Esophagus squamous epithelium (tissue), 5 donors: ENCODE data around the gene LTBP2. TPM values are rescaled to one million over a fixed set of nuclear protein-coding genes. Genes with fewer than 3 reads are reported as not detected.

ENCODE experiments used
- DNase-seq: peaks from one replicate; lab custom pipeline; 2025; lab: John Stamatoyannopoulos, UW
- H3K27ac ChIP-seq, 4 donors: fragments of 200-600 bp; sonication (generic); one replicate each; pipeline ENCODE4 v1.5.1; 2016 to 2019; ENCODE audit warnings: mild to moderate bottlenecking in 1 of 4
- H3K27me3 ChIP-seq, 4 donors: fragments of 200-600 bp; sonication (generic); 1 replicate in 3 of 4; 2 replicates in 1 of 4; pipeline versions ENCODE4 v1.5.1 to v1.6.0; 2017 to 2021; ENCODE audit warnings: antibody characterized with exemption in 1 of 4
- H3K36me3 ChIP-seq, 3 donors: fragments of 200-600 bp; sonication (generic); one replicate each; pipeline ENCODE4 v1.5.1; 2016 to 2019
- H3K4me1 ChIP-seq, 3 donors: fragments of 200-600 bp; sonication (generic); one replicate each; pipeline ENCODE4 v1.5.1; 2017 to 2019
- H3K4me3 ChIP-seq, 4 donors: fragments of 200-600 bp; sonication (generic); 1 replicate in 3 of 4; 2 replicates in 1 of 4; pipeline ENCODE4 v1.5.1; 2016 to 2019; ENCODE audit warnings: mild to moderate bottlenecking in 2 of 4, moderate library complexity in 1 of 4
- H3K9me3 ChIP-seq, 3 donors: fragments of 200-600 bp; sonication (generic); one replicate each; pipeline ENCODE4 v1.5.1; 2016 to 2019
- POLR2A ChIP-seq, 4 donors: fragments of 450-650 bp; IDR thresholded peaks; one replicate each; pipeline ENCODE4 v1.6.1; 2017; ENCODE audit warnings: antibody characterized with exemption in 4 of 4, mild to moderate bottlenecking in 4 of 4, moderate library complexity in 3 of 4
- WGBS, 2 donors: methylation state at CpG; one replicate each; pipeline ENCODE4 v1.1.5; 2018; 5-methylcytosine and 5-hydroxymethylcytosine counted together
- intact Hi-C: fragments of 100-400 bp; cut with DNase I; formaldehyde crosslinking; loops from one replicate; pipeline ENCODE4 v1.15.0; 2022
- total RNA-seq, 4 donors: library from RNA; depleted of rRNA; stranded (reverse); fragments of >200 nt; gene quantifications; one replicate each; pipeline ENCODE4 v1.1.0, GENCODE V29; 2016
- TF ChIP-seq, protein P1 (sequence below), 6 experiments: fragments of 450-650 bp in 4 of 6; fragments of 200-600 bp in 2 of 6; sonication (generic) in 2 of 6; IDR thresholded peaks; one replicate each; pipeline ENCODE4 v1.5.1; 2016 to 2019; ENCODE audit warnings: antibody characterized with exemption in 6 of 6, mild to moderate bottlenecking in 4 of 6, moderate library complexity in 4 of 6
- donor health status: DM: yes; HTN: yes; CAD: no.

Gene LTBP2
- total RNA-seq, 4 donors from 2014 or later: 10.3 to 41.6 (median 17.0) TPM

DNA sequence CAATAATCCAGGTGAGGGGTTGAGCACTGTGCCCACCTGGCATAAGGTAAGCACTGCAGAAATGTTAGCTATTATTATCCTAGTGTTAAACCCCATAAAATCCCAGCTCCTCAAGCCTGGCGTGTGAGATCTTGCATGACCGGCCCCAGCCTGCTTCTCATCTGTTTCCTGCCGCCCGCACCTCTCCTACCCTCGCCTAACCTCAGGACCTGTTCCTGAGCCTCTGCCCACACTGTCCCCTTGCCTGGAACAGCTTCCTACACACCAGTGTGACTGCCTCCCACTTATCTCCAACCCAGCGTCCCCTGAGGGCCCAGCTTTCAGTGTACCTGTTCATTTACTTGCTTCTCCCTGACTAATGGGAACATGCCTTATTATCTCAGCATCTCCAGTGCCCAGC, 93.8 kb downstream of the LTBP2 start:
- no peak overlapping the region for H3K4me3 ChIP-seq
- peaks cover 0 to 59% (median 0%) of the 10 kb centered on the region in 3 donors for H3K36me3 ChIP-seq
- no peak for DNase-seq
- TF ChIP-seq POLR2A (IDR thresholded peaks at IDR 0.05): no peak
- TF ChIP-seq, protein P1, sequence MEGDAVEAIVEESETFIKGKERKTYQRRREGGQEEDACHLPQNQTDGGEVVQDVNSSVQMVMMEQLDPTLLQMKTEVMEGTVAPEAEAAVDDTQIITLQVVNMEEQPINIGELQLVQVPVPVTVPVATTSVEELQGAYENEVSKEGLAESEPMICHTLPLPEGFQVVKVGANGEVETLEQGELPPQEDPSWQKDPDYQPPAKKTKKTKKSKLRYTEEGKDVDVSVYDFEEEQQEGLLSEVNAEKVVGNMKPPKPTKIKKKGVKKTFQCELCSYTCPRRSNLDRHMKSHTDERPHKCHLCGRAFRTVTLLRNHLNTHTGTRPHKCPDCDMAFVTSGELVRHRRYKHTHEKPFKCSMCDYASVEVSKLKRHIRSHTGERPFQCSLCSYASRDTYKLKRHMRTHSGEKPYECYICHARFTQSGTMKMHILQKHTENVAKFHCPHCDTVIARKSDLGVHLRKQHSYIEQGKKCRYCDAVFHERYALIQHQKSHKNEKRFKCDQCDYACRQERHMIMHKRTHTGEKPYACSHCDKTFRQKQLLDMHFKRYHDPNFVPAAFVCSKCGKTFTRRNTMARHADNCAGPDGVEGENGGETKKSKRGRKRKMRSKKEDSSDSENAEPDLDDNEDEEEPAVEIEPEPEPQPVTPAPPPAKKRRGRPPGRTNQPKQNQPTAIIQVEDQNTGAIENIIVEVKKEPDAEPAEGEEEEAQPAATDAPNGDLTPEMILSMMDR (IDR thresholded peaks at IDR 0.05): no peak
- no peak overlapping the region for H3K27ac ChIP-seq
- no peaks in the 10 kb centered on the region for H3K27me3 ChIP-seq
- peaks cover 0 to 18% (median 0%) of the 10 kb centered on the region in 3 donors for H3K4me1 ChIP-seq
- H3K9me3 ChIP-seq: no peaks in the 10 kb centered on the region
- intact Hi-C loops: no loop called here
- WGBS, 2 donors: 17 to 39% methylated on average over 6 of the region's 6 CpGs

DNA sequence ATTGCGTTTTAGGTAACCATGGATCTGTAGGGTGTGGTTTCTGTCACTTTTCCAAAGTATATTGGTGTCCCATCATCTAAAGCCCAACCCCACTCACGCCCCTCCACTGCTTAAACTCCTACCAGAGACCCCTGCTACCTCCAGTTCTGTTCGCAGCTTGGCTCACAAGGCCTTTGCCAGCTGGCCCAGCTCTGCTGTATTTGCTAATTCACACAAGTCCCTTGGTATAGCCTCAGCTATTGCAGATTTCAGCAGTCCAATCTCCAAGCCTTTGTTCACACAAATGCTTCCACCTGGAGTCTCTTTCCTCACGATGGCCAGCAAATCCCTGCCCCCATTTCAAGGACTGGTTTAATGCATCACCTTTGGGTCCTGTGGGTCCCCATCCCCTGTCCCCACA, 94.3 kb downstream of the LTBP2 start:
- Histone ChIP-seq H3K27ac (no peak overlapping the region), H3K27me3 (no peaks in the 10 kb centered on the region), H3K36me3 (peaks cover 0 to 60% (median 0%) of the 10 kb centered on the region in 3 donors), H3K4me3 (no peak overlapping the region), H3K9me3 (no peaks in the 10 kb centered on the region), H3K4me1 (peaks cover 0 to 18% (median 0%) of the 10 kb centered on the region in 3 donors)
- WGBS, 2 donors: 60 to 71% methylated on average over 4 of the region's 4 CpGs
- DNase-seq: no peak
- intact Hi-C loops: no loop called here
- TF ChIP-seq POLR2A (IDR thresholded peaks at IDR 0.05): no peak
- TF ChIP-seq, protein P1 (IDR thresholded peaks at IDR 0.05): no peak

DNA sequence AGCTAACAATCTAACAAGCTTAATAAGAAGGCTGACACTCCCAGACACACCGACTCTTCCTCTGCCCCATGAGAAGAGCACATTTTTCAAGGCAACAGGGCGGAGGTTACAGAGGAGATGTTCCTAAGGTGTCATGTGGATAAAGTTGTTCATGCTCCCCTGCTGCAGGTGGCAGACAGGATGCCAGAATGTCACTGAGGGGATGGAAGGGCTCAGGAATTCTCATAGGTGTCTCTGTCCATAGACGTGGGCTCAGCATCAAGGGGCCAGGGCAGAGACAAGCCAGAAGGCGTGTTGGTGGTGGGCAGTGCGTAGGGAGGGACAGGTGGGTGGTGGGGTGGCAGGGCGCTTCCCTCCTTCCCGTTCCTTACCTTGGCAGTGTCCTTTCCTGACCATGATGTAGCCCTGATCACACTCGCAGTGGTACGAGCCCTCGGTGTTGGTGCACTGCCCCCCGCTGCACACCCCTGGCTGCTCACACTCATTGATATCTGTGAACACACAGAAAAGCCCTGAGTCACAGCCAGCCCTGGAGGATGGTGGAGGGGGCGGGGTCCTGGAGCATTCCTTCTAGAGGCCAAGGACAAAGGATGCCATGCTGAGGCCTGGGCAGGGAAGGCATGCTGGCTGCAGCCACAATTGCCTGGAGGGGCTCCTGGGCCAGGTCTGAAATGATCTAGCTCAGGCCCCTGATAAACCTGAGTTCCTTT, 95.4 kb downstream of the LTBP2 start:
- Histone ChIP-seq H3K4me3 (no peak overlapping the region), H3K27me3 (no peaks in the 10 kb centered on the region), H3K9me3 (no peaks in the 10 kb centered on the region), H3K27ac (no peak overlapping the region), H3K36me3 (peaks cover 0 to 52% (median 0%) of the 10 kb centered on the region in 3 donors), H3K4me1 (peaks cover 0 to 18% (median 0%) of the 10 kb centered on the region in 3 donors)
- TF ChIP-seq POLR2A (IDR thresholded peaks at IDR 0.05): no peak
- TF ChIP-seq, protein P1 (IDR thresholded peaks at IDR 0.05): no peak
- no peak for DNase-seq
- intact Hi-C loops: no loop called here
- WGBS, 2 donors: 71 to 82% methylated on average over 1 to 5 of the region's 12 CpGs

DNA sequence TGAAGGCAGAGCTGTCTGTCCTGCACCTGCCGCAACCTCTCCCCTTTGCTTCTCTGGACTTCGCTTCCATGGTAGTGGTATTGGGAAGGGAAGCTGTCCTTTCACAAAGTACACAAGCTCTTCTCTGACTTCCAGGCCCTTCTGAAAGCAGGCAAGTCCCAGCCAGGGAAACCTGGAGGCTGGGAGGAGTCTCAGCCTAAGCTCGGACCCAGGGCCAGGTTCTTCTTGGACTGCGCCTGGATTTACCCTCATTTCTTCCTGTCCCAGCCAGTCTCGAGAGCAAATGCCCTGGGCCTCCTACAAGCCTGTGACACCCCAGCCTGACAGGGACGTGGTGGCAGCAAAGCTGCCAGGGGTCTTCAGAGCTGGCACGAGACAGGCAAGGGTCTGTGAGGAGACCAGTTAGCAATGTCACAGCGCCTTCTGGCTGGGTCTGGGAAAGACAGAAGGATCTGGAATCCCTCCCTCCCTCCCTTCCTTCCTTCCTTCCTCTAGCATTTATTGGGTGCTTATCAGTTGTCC, 96.1 kb downstream of the LTBP2 start:
- intact Hi-C loops: no loop called here
- H3K4me1 ChIP-seq: peaks cover 0 to 22% (median 0%) of the 10 kb centered on the region in 3 donors
- H3K9me3 ChIP-seq: no peaks in the 10 kb centered on the region
- no peak for DNase-seq
- H3K27me3 ChIP-seq: no peaks in the 10 kb centered on the region
- WGBS, 2 donors: 92 to 100% methylated on average over 2 to 8 of the region's 8 CpGs
- no peak for TF ChIP-seq POLR2A (IDR thresholded peaks at IDR 0.05)
- TF ChIP-seq, protein P1 (IDR thresholded peaks at IDR 0.05): no peak
- no peak overlapping the region for H3K4me3 ChIP-seq
- peaks cover 0 to 48% (median 0%) of the 10 kb centered on the region in 3 donors for H3K36me3 ChIP-seq
- no peak overlapping the region for H3K27ac ChIP-seq

DNA sequence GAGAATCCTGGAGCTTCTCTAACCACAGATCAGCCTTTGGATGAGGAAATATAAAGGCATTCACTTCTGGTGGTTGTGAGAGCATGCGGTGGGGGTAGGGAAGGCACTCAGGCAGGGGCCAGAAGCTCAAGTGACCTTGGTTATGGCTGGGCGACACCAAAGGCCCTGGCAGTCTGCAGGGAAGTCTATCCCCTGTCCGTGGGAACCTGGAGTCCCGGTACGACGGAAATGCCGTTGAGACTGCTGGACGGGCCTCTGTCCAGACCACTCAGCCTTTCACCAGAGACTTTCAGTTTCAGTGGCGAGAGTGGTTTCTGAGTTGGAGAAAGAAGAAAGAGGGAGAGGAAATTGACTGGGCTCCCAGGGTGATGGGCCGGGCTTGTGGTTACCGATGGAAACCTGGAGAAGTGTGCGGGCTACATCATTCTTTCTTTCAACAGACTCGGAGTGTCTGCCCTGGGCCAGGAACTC, 97.5 kb downstream of the LTBP2 start:
- peak overlapping the region in 1 of 4 donors; percentile 60 for H3K27ac ChIP-seq
- peaks cover 0 to 29% (median 4%) of the 10 kb centered on the region in 3 donors for H3K4me1 ChIP-seq
- H3K27me3 ChIP-seq: no peaks in the 10 kb centered on the region
- no peak overlapping the region for H3K4me3 ChIP-seq
- peaks cover 0 to 58% (median 0%) of the 10 kb centered on the region in 3 donors for H3K36me3 ChIP-seq
- TF ChIP-seq, protein P1 (IDR thresholded peaks at IDR 0.05): no peak
- TF ChIP-seq POLR2A (IDR thresholded peaks at IDR 0.05): no peak
- intact Hi-C loops: no loop called here
- no peak for DNase-seq
- WGBS, 2 donors: 72 to 85% methylated on average over 8 to 13 of the region's 13 CpGs
- no peaks in the 10 kb centered on the region for H3K9me3 ChIP-seq
